ENCODE data around the gene HTD2.

DNA sequence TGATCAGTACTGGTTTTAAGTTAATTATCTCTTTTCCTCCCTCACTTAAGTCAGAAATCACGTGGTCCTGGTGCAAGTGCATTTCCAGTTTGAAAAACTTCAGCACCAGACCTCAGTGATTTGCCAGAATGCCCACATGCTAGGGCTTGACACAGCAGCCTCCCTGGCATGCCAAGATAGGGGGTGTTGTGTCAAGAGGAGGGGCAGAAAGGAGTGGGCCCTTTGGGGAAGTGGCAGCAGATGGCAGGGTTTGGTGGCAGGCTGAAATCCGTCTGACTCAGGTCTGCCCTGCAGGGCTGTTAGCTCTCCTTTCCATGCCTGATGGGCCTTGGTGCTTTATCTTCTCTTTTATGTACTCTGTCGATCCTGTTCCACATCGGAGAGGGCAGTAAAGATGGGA is 49.7 kb downstream of the HTD2 start:
- no peak for TF ChIP-seq EZH2phosphoT487 (IDR thresholded peaks at IDR 0.05; ENCODE audit: low read length)
- TF ChIP-seq, protein P1, sequence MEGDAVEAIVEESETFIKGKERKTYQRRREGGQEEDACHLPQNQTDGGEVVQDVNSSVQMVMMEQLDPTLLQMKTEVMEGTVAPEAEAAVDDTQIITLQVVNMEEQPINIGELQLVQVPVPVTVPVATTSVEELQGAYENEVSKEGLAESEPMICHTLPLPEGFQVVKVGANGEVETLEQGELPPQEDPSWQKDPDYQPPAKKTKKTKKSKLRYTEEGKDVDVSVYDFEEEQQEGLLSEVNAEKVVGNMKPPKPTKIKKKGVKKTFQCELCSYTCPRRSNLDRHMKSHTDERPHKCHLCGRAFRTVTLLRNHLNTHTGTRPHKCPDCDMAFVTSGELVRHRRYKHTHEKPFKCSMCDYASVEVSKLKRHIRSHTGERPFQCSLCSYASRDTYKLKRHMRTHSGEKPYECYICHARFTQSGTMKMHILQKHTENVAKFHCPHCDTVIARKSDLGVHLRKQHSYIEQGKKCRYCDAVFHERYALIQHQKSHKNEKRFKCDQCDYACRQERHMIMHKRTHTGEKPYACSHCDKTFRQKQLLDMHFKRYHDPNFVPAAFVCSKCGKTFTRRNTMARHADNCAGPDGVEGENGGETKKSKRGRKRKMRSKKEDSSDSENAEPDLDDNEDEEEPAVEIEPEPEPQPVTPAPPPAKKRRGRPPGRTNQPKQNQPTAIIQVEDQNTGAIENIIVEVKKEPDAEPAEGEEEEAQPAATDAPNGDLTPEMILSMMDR (IDR thresholded peaks at IDR 0.05; ENCODE audit: low read length) = no peak
